Measurements from ENCODE around the gene ODR4.
"Not testable (repeated sequence)": the region's sequence is repeated elsewhere in the genome, so short reads cannot be mapped to it uniquely, and the experiment has no call there.

The ODR4 gene

DNA sequence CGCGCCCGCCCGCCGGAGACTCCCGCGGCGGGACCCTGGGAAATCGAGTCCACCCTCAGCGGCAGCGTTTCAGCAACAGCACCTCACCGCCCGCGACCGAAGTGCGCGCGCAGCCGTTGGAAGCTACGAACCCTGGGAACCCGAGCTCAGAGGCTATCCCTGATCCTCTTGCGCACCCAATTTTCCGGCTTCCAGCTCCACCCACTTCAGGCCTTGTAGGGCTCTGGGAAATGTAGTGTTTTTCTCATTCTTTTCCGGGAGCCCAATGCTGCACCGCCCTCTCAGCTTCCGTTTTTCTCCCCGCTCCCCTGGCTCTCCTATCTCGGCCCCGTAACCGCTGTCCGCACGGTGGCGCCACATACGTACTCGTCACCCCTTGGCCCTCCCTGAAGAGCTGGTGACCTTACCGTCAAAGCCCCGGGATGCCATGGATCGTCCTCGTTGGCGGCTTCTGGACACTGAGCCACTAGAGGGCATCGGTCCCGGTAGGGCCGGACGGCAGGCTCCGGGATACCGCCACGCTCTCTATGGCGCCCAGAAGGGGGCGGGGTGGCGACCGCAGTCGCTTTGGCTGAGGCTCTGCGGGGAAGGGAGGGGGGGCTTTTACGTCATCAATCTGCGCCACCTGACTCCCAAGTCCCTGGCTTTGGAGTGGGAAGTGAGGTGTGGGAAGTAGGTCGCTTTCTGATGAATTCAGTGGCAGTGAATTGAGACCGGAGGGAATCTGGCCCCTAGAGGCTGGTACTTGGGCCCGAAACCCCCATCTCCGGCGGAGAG lies at the start of gene ODR4, which contains the start of gene TPR:
Gene ODR4, plus strand, starts transcription at position 687 of the 777 bp plus-strand sequence. CDS start 3,948 bp downstream, outside the sequence.
Gene TPR, minus strand, starts transcription at position 102 of the 777 bp plus-strand sequence. CDS start 225 bp downstream, outside the sequence.
- Mint-ChIP-seq H3K4me3 (peak within 1 kb of the TSS; percentile 99), H3K27me3 (no peaks in the 10 kb centered on the region), H3K4me1 (ENCODE audit: low read depth) (peaks cover 45% of the 10 kb centered on the region), H3K27ac (peak within 1 kb of the TSS; percentile 98), H3K9me3 (no peaks in the 10 kb centered on the region), H3K36me3 (ENCODE audit: low read depth) (peaks cover 35% of the 10 kb centered on the region)

DNA sequence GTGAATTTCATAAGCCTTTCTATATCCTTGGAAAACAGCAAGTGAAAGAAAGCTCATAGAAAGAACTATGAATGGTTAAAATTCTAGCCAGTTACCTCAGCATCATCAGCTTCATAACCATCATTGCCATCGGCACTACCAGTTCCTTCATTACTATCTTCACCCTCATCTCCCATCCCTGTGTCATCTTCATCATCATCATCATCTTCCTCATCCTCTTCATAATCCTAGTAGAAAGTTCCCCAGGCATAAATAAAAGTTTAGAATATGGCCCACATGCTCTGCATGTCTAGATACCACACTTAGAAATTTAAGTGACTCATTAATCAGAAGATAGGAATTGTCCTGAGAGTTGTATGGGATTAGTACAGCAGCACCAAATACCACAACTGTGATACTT lies 49.6 kb upstream of the ODR4 start:
- Mint-ChIP-seq H3K4me1 (ENCODE audit: low read depth) (peaks cover 11% of the 10 kb centered on the region), H3K27ac (no peak overlapping the region), H3K27me3 (no peaks in the 10 kb centered on the region), H3K4me3 (no peak overlapping the region), H3K9me3 (no peaks in the 10 kb centered on the region), H3K36me3 (ENCODE audit: low read depth) (peaks cover 73% of the 10 kb centered on the region)

DNA sequence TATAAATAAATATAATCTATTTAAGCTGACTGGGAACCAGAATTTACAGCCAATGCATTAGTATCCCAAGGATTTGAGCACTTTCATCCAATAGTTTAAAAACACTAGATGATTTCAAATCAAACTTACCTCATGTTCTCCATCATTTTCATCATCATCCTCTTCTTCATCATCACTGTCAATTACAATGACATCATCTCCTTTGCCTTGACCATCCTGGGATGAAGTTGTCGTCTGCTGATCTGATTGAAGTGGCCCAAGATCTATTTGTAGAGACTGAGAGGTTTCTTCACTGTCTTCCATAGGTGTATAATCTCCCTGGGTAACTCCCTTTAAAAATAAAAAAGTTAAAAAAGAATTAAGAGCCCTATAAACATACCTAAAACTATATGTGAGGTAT lies 48.3 kb upstream of the ODR4 start:
- Mint-ChIP-seq H3K4me1 (ENCODE audit: low read depth) (peaks cover 5% of the 10 kb centered on the region), H3K27ac (no peak overlapping the region), H3K27me3 (no peaks in the 10 kb centered on the region), H3K4me3 (no peak overlapping the region), H3K36me3 (ENCODE audit: low read depth) (peaks cover 67% of the 10 kb centered on the region), H3K9me3 (no peaks in the 10 kb centered on the region)

- Mint-ChIP-seq H3K36me3 (ENCODE audit: low read depth) (peaks cover 72% of the 10 kb centered on the region), H3K4me3 (no peak overlapping the region), H3K9me3 (no peaks in the 10 kb centered on the region), H3K27ac (no peak overlapping the region), H3K4me1 (ENCODE audit: low read depth) (no peaks in the 10 kb centered on the region), H3K27me3 (no peaks in the 10 kb centered on the region)
Observed at GRCh38 chr1:186330758-186331157, 44.9 kb upstream of the ODR4 start.

DNA sequence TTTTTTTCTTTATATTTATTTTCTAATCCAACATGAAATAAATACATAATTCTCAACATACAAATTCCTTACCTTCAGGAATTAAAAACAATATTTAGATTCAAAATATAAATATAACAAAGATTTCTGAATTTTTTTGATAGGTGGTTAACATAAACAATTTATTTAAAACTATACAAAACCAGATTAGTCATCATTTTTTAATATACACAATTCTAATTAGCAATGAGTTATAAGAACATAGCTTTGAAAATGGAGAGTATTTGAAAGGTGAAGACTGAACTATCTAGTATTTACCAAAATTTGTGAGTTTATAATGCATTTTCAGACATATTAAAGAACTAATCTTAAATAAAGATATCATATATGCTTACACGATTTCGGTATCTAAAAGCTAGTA lies 38.1 kb upstream of the ODR4 start:
- H3K4me3 Mint-ChIP-seq: no peak overlapping the region
- H3K27me3 Mint-ChIP-seq: no peaks in the 10 kb centered on the region
- H3K4me1 Mint-ChIP-seq (ENCODE audit: low read depth): no peaks in the 10 kb centered on the region
- no peak overlapping the region for H3K27ac Mint-ChIP-seq
- peaks cover 76% of the 10 kb centered on the region for H3K36me3 Mint-ChIP-seq (ENCODE audit: low read depth)
- H3K9me3 Mint-ChIP-seq: no peaks in the 10 kb centered on the region

DNA sequence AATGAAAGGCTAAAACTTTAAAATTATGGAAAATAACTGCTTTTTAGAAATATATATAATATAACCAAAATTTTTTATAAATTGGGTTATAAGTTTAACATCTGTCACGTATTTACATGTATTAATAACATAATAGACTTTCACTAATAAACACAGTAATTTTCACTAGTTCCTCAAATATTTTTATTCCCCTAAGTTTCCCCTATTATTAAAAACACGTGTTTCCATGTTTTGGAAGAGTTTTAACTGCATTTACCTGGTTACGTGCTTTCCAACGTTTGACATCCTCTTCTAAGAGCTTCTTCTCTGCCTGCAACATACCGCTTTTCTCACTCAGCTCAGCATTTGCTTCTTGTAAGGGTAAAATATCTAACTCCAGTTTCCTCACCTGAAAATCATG lies 34.9 kb upstream of the ODR4 start:
- Mint-ChIP-seq H3K4me1 (ENCODE audit: low read depth) (no peaks in the 10 kb centered on the region), H3K36me3 (ENCODE audit: low read depth) (peaks cover 75% of the 10 kb centered on the region), H3K27ac (no peak overlapping the region), H3K4me3 (no peak overlapping the region), H3K9me3 (no peaks in the 10 kb centered on the region), H3K27me3 (no peaks in the 10 kb centered on the region)

DNA sequence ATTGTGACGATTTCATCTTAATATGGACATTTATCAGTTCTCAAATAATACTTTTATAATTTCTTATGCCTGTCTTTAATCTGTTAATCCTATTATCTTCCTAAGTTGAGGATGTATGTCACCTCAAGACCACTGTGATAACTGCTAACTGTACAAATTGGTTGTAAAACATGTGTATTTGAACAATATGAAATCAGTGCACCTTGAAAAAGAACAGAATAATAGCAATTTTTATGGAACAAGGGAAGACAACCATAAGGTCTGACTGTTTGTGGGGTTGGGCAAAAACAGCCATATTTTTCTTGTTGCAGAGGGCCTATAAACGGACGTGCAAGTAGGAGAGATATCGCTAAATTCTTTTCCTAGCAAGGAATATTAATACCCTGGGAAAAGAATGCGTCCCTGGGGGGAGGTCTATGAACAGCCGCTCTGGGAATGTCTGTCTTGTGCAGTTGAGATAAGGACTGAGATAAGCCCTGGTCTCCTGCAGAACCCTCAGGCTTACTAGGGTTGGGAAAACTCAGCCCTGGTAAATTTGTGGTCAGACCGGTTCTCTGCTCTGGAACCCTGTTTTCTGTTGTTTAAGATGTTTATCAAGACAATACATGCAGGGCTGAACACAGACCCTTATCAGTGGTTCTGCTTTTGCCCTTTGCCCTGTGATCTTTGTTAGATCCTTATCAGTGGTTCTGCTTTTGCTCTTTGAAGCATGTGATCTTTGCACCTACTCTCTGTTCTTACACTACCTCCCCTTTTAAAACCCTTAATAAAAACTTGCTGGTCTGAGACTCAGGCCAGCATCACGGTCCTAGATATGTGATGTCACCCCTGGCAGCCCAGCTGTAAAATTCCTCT lies 27.6 kb upstream of the ODR4 start:
- not testable (repeated sequence) for H3K27me3 Mint-ChIP-seq; H3K9me3 Mint-ChIP-seq; H3K4me1 Mint-ChIP-seq (ENCODE audit: low read depth); H3K4me3 Mint-ChIP-seq
- H3K27ac Mint-ChIP-seq: peak overlapping the region; percentile 11
- peaks cover 79% of the 10 kb centered on the region for H3K36me3 Mint-ChIP-seq (ENCODE audit: low read depth)

DNA sequence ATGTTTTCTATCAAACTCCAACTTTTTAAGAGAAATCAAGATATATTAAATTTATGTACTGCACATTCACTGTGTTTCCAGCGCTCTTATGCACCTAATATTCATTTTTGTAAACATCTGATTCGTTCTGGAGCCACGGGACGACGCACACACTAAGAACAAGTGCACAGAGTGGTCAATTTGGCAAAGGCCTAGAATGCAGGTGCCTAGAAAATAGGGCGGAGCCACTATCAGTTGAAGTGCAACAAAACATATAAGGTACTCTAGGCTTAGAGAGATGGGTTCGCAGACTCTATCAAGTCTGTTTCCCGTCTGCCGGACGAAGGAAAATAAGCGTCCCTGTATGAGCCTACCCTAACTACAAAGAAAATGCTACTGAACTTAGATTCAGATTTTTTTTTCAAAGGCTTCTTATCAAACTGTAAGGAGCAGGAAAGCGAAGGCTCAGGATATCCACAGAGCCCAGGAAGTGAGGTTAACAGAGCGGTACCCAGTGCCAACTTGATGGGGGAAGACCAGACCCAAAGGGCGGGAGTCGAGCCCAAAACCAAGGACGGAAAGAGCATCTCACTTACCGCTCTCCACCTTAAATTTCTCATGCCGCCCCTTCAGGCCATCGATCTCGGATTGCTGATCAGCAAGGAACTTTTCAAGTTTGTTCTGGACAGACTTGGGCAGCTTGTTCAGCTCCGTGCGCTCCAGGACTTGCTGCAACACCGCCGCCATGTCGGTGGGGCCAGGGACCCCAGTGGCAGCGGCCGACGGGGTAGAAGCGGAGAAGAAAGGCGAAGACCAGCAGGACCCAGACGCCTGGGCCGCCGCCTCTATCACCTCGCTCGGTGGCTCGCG lies 1.1 kb upstream of the ODR4 start:
- peaks cover 45% of the 10 kb centered on the region for H3K4me1 Mint-ChIP-seq (ENCODE audit: low read depth)
- H3K9me3 Mint-ChIP-seq: no peaks in the 10 kb centered on the region

DNA sequence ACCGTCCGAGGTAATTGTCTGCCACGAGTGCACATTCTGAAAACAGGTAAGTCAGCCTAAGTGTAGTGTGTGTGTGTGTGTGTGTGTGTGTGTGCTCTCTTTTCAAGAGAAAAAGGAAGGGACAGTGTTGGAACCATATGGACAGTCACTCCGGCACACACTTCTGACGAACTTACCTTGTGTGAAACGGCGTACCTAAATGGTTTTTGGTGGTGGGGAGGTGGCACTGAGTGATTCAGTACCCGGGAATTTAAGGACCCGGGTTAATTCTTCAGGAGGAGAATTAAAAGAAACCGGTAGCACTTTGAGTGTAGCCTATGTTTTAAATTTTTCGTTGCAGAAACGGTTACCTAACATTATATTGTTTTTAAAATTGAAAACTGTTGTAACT lies 286 bp downstream of the ODR4 start:
- H3K27ac Mint-ChIP-seq: peak overlapping the region; percentile 98
- H3K36me3 Mint-ChIP-seq (ENCODE audit: low read depth): peaks cover 35% of the 10 kb centered on the region
- H3K4me1 Mint-ChIP-seq (ENCODE audit: low read depth): peaks cover 46% of the 10 kb centered on the region
- H3K4me3 Mint-ChIP-seq: peak overlapping the region; percentile 99
- no peaks in the 10 kb centered on the region for H3K27me3 Mint-ChIP-seq
- no peaks in the 10 kb centered on the region for H3K9me3 Mint-ChIP-seq

More for the DNA sequence above, 1.1 kb upstream of the ODR4 start:
- peaks cover 38% of the 10 kb centered on the region for H3K36me3 Mint-ChIP-seq (ENCODE audit: low read depth)
- peak overlapping the region; percentile 98 for H3K27ac Mint-ChIP-seq
- peak overlapping the region; percentile 99 for H3K4me3 Mint-ChIP-seq
- H3K27me3 Mint-ChIP-seq: no peaks in the 10 kb centered on the region

DNA sequence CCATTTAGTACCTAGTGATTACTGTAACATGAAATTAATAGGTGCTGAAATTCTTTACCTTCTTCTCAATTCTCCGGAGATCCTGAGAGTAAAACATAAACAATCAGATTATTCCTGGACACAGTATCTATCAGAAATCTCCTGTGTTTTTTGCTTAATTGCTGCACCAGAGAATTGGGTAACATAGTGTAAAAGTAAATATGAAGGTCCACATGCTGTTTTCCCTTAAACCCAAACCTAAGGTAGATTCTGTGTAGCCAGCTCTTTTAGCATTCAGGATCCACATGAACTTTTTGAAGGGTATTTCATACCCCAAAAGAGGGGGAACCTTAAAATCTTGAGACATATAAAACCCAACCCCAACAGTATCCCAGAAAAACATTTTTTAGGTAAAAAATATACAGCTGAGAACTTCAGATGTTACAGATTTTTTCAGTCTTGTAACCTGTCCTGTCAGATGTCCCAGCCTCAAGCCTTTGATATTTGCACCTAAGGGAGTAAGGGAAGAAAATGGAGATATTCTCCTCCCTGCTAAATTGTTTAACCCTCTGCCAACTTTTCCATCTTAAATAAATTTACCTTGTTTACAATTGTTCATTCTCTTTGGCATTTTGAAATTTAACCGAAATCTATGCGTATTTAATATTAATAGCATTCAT lies 11.2 kb downstream of the ODR4 start:
- H3K4me1 Mint-ChIP-seq (ENCODE audit: low read depth): peaks cover 7% of the 10 kb centered on the region
- H3K27ac Mint-ChIP-seq: no peak overlapping the region
- no peaks in the 10 kb centered on the region for H3K9me3 Mint-ChIP-seq
- no peak overlapping the region for H3K4me3 Mint-ChIP-seq
- H3K27me3 Mint-ChIP-seq: no peaks in the 10 kb centered on the region
- peaks cover 44% of the 10 kb centered on the region for H3K36me3 Mint-ChIP-seq (ENCODE audit: low read depth)

DNA sequence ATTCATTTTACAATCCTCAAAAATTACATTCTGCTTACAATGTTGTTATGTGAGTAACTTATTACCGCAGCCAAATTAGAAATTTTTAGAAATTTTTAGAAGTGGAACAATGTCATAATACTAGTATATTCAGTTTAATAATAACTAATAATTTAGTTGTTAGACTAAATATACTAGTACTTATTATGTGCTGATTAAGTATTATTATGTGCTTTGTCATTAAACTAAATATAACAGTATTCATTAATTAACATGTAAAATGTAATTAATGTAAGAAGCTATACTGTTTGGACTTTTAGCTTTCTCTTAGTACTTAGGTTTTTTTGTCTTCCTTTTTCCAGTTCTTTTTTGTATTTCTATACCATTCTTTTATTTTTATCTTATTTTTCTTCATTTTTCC lies 15.3 kb downstream of the ODR4 start:
- Mint-ChIP-seq H3K4me1 (ENCODE audit: low read depth) (no peaks in the 10 kb centered on the region), H3K27ac (no peak overlapping the region), H3K4me3 (no peak overlapping the region), H3K9me3 (no peaks in the 10 kb centered on the region), H3K27me3 (no peaks in the 10 kb centered on the region), H3K36me3 (ENCODE audit: low read depth) (peaks cover 52% of the 10 kb centered on the region)

GRCh38 chr1:186391841-186392240 lies 16.2 kb downstream of the ODR4 start:
- H3K4me1 Mint-ChIP-seq (ENCODE audit: low read depth): no peaks in the 10 kb centered on the region
- H3K4me3 Mint-ChIP-seq: no peak overlapping the region
- no peaks in the 10 kb centered on the region for H3K9me3 Mint-ChIP-seq
- H3K36me3 Mint-ChIP-seq (ENCODE audit: low read depth): peaks cover 53% of the 10 kb centered on the region
- H3K27ac Mint-ChIP-seq: no peak overlapping the region
- no peaks in the 10 kb centered on the region for H3K27me3 Mint-ChIP-seq

- not testable (repeated sequence) for H3K27ac Mint-ChIP-seq; H3K4me3 Mint-ChIP-seq; H3K27me3 Mint-ChIP-seq; H3K4me1 Mint-ChIP-seq (ENCODE audit: low read depth); H3K9me3 Mint-ChIP-seq
- H3K36me3 Mint-ChIP-seq (ENCODE audit: low read depth): peaks cover 54% of the 10 kb centered on the region
Observed at GRCh38 chr1:186392711-186393110, 17.1 kb downstream of the ODR4 start.

DNA sequence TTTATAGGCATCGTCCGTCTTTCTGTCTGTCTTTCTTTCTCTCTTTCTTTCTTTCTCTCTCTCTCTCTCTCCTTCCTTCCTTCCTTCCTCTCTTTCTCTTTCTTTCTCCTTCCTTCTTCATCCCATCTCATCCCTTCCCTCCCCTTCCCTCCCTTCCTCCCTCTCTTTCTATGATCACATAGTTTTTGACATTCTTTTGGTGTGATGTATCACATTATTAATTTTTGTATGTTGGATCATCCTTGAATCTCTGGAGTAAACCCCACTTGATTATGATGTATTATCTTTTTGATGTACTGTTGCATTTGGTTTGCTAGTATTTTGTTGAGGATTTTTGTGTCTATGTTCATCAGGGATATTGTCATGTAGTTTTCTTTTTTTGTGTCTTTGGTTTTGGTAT lies 25.8 kb downstream of the ODR4 start:
- not testable (repeated sequence) for H3K27me3 Mint-ChIP-seq; H3K9me3 Mint-ChIP-seq; H3K4me1 Mint-ChIP-seq (ENCODE audit: low read depth); H3K4me3 Mint-ChIP-seq; H3K27ac Mint-ChIP-seq
- peaks cover 46% of the 10 kb centered on the region for H3K36me3 Mint-ChIP-seq (ENCODE audit: low read depth)
